Liver (tissue), 9 donors: ENCODE measurements around the gene DUSP7. TPM values are rescaled to one million over a fixed set of nuclear protein-coding genes. Genes with fewer than 3 reads are reported as not detected.

Source experiments
- DNase-seq: peaks from one replicate; pipeline ENCODE4 v3.0.0-alpha.2; 2017; ENCODE audit warnings: low spot score
- H3K27ac ChIP-seq, 2 donors: one replicate each; pipeline ENCODE4 v1.7.0; 2013; ENCODE audit warnings: inconsistent platforms in 2 of 2, low read length in 2 of 2, control low read depth in 1 of 2, low read depth in 1 of 2, mild to moderate bottlenecking in 1 of 2
- H3K27me3 ChIP-seq, 4 donors: one replicate each; pipeline versions ENCODE4 v1.6.1 to v1.7.0; 2013; ENCODE audit warnings: low read length in 3 of 4, inconsistent platforms in 1 of 4, mild to moderate bottlenecking in 1 of 4, moderate library complexity in 1 of 4; ENCODE audit not compliant: control insufficient read depth in 4 of 4, insufficient read depth in 4 of 4
- H3K36me3 ChIP-seq, 4 donors: one replicate each; pipeline versions ENCODE4 v1.6.1 to v1.7.0; 2013; ENCODE audit warnings: low read length in 3 of 4, mild to moderate bottlenecking in 3 of 4, low read depth in 1 of 4, moderate library complexity in 1 of 4; ENCODE audit not compliant: control insufficient read depth in 4 of 4, insufficient read depth in 3 of 4
- H3K4me1 ChIP-seq, 4 donors: one replicate each; pipeline versions ENCODE4 v1.6.1 to v1.7.0; 2013; ENCODE audit warnings: low read length in 3 of 4, mild to moderate bottlenecking in 3 of 4, moderate library complexity in 1 of 4; ENCODE audit not compliant: control insufficient read depth in 4 of 4, insufficient read depth in 4 of 4
- H3K4me3 ChIP-seq, 3 donors: one replicate each; pipeline versions ENCODE4 v1.6.1 to v1.7.0; 2013; ENCODE audit warnings: low read length in 3 of 3, control low read depth in 1 of 3, low read depth in 1 of 3, mild to moderate bottlenecking in 1 of 3
- H3K9ac ChIP-seq, 2 donors: one replicate each; pipeline ENCODE4 v1.7.0; 2013; ENCODE audit warnings: low read length in 2 of 2, mild to moderate bottlenecking in 2 of 2, moderate library complexity in 2 of 2, control low read depth in 1 of 2, low read depth in 1 of 2
- H3K9me3 ChIP-seq, 4 donors: one replicate each; pipeline versions ENCODE4 v1.6.1 to v1.7.0; 2013; ENCODE audit warnings: low read length in 3 of 4; ENCODE audit not compliant: control insufficient read depth in 4 of 4
- CTCF ChIP-seq: fragments of 150-350 bp; IDR thresholded peaks from 2 replicates; pipeline ENCODE4 v1.5.1; 2017; ENCODE audit warnings: improper control_type of control experiment, low read depth, low read length; ENCODE audit not compliant: missing input control
- EGR1 ChIP-seq, 2 donors: IDR thresholded peaks; 2 replicates each; pipeline ENCODE4 v1.6.1; 2016 to 2018; ENCODE audit warnings: antibody characterized with exemption in 2 of 2, low read depth in 2 of 2
- FOXA2 ChIP-seq: IDR thresholded peaks from 2 replicates; pipeline ENCODE4 v1.6.1; 2016; ENCODE audit warnings: antibody characterized with exemption
- GABPA ChIP-seq, 2 donors: IDR thresholded peaks in 1 of 2; conservative IDR thresholded peaks in 1 of 2; 2 replicates each; pipeline ENCODE4 v1.6.1; 2016; ENCODE audit warnings: antibody characterized with exemption in 2 of 2, mild to moderate bottlenecking in 1 of 2, moderate library complexity in 1 of 2
- HNF4A ChIP-seq, 2 donors: conservative IDR thresholded peaks; 2 replicates each; pipeline ENCODE4 v1.6.1; 2016; ENCODE audit warnings: antibody characterized with exemption in 2 of 2, mild to moderate bottlenecking in 2 of 2
- HNF4G ChIP-seq: IDR thresholded peaks from 2 replicates; pipeline ENCODE4 v1.6.1; 2016; ENCODE audit warnings: antibody characterized with exemption
- JUND ChIP-seq, 2 donors: IDR thresholded peaks; 2 replicates each; pipeline ENCODE4 v1.6.1; 2016; ENCODE audit warnings: antibody characterized with exemption in 2 of 2
- MAX ChIP-seq: IDR thresholded peaks from 2 replicates; pipeline ENCODE4 v1.6.1; 2016; ENCODE audit warnings: antibody characterized with exemption
- NR2F2 ChIP-seq: IDR thresholded peaks from 2 replicates; pipeline ENCODE4 v1.6.1; 2016; ENCODE audit warnings: antibody characterized with exemption
- RAD21 ChIP-seq, 2 donors: IDR thresholded peaks; 2 replicates each; pipeline ENCODE4 v1.6.1; 2016; ENCODE audit warnings: antibody characterized with exemption in 2 of 2, mild to moderate bottlenecking in 2 of 2
- RXRA ChIP-seq, 2 donors: IDR thresholded peaks; 2 replicates each; pipeline ENCODE4 v1.6.1; 2017 to 2018; ENCODE audit warnings: antibody characterized with exemption in 2 of 2, mild to moderate bottlenecking in 1 of 2
- SP1 ChIP-seq: IDR thresholded peaks from 2 replicates; pipeline ENCODE4 v1.6.1; 2018; ENCODE audit warnings: antibody characterized with exemption, mild to moderate bottlenecking
- TAF1 ChIP-seq: conservative IDR thresholded peaks from 2 replicates; pipeline ENCODE4 v1.6.1; 2016; ENCODE audit warnings: antibody characterized with exemption, mild to moderate bottlenecking
- YY1 ChIP-seq: IDR thresholded peaks from 2 replicates; pipeline ENCODE4 v1.6.1; 2016; ENCODE audit warnings: antibody characterized with exemption, mild to moderate bottlenecking
- WGBS: extraction: QIAGEN DNeasy Blood & Tissue Kit; methylation state at CpG from one replicate; pipeline ENCODE4 v1.1.7; 2013; 5-methylcytosine and 5-hydroxymethylcytosine counted together
- polyA plus RNA-seq, 2 donors: library from polyadenylated mRNA; stranded (reverse) in 1 of 2; unstranded in 1 of 2; fragments of 200-250 nt in 1 of 2; fragments of >200 nt in 1 of 2; fragmentation: Nextera tagmentation in 1 of 2; extraction: Ambion mirVana in 1 of 2; gene quantifications; one replicate each; pipeline versions ENCODE4 v1.2.1 to v1.2.3, GENCODE V29; 2013 to 2015
- total RNA-seq, 2 donors: library from RNA; depleted of rRNA; stranded (reverse); fragments of >200 nt; gene quantifications; one replicate each; pipeline ENCODE4 v1.2.3, GENCODE V29; 2014
- TF ChIP-seq, protein P1 (sequence below): IDR thresholded peaks from 2 replicates; pipeline ENCODE4 v1.6.1; 2016; ENCODE audit warnings: antibody characterized with exemption
- TF ChIP-seq, protein P2 (sequence below): IDR thresholded peaks from 2 replicates; pipeline ENCODE4 v1.6.1; 2016; ENCODE audit warnings: antibody characterized with exemption
- donor health status: healthy.
- donor health status: healthy.
- donor health status: healthy.
- donor health status: healthy.
- donor health status: healthy.

DUSP7 gene
- total and polyA plus RNA-seq, 4 donors: 1.5 to 5.0 (median 3.7) TPM

DNA sequence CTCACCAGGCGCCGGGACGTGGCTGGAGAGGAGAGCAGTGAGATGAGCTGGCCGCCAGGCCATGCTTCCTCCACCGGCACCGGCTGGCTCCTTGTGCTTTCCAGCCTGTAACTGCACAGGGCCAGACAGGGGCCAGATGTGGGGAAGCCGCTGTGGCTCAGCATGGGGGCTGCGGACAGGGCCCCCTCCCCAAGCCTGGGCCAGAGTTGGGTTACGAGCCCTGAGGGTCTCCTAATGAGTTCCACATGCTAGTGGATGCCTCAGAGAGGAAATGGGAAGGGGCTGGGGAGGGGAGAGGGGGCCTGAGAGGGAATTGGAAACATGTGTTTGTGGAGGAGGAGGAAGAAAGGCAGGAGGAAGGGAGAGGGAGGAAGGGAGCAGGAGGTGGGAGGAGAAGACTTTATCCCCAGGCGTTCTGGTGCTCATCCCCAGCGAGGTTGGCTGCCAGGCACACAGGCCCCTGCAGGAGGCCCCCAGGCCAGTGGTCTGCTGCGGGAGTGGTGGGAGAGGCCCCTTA is 11.7 kb upstream of the DUSP7 start (continued):
- TF ChIP-seq SP1 (no peak), TAF1 (no peak), HNF4A (conservative IDR thresholded peaks at IDR 0.05) (no peak), JUND (IDR thresholded peaks at IDR 0.05) (no peak)
- TF ChIP-seq, protein P1, sequence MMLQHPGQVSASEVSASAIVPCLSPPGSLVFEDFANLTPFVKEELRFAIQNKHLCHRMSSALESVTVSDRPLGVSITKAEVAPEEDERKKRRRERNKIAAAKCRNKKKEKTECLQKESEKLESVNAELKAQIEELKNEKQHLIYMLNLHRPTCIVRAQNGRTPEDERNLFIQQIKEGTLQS: no peak

DNA sequence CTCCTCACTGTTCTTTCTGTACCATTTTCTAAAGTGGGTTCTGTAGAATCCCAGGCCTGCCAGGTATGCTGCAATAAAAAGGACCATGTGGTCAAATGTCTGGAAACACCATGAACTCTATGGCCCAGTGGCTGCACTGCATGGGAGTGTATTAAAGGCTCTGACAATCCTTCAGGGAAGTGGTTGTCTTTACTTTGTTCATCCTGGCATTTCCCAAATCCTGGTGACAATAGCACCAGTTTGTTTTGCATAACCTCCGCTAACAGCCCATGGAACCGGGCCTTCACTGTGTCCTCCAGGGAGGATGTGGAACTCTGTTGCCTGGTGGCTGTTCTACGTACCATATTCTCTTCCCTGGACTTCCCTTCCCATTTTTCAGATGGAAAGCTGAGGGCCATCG is 11.2 kb upstream of the DUSP7 start:
- no peak overlapping the region for H3K4me3 ChIP-seq
- WGBS: 96% methylated on average over 4 of the region's 4 CpGs
- DNase-seq: no peak
- H3K9ac ChIP-seq: no peak overlapping the region
- H3K27me3 ChIP-seq: no peaks in the 10 kb centered on the region
- H3K36me3 ChIP-seq: no peaks in the 10 kb centered on the region
- no peak overlapping the region for H3K27ac ChIP-seq
- H3K4me1 ChIP-seq: no peaks in the 10 kb centered on the region
- TF ChIP-seq TAF1 (no peak), SP1 (no peak), CTCF (no peak), RXRA (IDR thresholded peaks at IDR 0.05) (no peak)
- H3K9me3 ChIP-seq: no peaks in the 10 kb centered on the region

DNA sequence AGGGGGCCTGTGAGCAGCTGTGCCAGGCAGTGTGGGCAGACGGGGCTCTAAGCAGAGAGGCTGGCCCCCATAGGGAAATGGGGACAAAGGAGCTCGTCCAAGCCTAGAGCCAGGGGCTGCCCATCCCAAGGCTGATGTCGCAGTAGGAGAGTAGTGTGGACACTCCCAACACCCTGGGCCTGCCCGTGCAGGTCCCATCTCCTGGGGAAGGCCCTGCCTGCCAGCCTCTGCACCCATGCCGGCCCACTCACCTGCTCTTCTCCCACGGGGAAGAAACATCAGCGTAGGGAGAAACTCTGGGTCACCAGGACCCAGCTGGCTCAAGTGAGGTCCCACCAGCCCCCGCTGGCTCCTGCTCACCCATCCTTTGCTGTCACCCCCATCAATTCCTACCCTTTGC is 10.7 kb upstream of the DUSP7 start:
- Histone ChIP-seq H3K4me3 (no peak overlapping the region), H3K9me3 (no peaks in the 10 kb centered on the region), H3K27ac (no peak overlapping the region), H3K27me3 (no peaks in the 10 kb centered on the region), H3K36me3 (no peaks in the 10 kb centered on the region), H3K4me1 (no peaks in the 10 kb centered on the region), H3K9ac (no peak overlapping the region)
- DNase-seq: no peak
- TF ChIP-seq GABPA (IDR thresholded peaks at IDR 0.05 in 1 of 2, conservative IDR thresholded peaks at IDR 0.05 in 1 of 2) (no peak), FOXA2 (no peak), EGR1 (IDR thresholded peaks at IDR 0.05; ENCODE audit: low read depth in 2 of 2) (no peak), TAF1 (no peak), NR2F2 (no peak), CTCF (no peak), YY1 (no peak), RAD21 (IDR thresholded peaks at IDR 0.05) (no peak), SP1 (no peak), RXRA (IDR thresholded peaks at IDR 0.05) (no peak), HNF4A (conservative IDR thresholded peaks at IDR 0.05) (no peak), MAX (no peak), HNF4G (no peak)
- TF ChIP-seq, protein P2, sequence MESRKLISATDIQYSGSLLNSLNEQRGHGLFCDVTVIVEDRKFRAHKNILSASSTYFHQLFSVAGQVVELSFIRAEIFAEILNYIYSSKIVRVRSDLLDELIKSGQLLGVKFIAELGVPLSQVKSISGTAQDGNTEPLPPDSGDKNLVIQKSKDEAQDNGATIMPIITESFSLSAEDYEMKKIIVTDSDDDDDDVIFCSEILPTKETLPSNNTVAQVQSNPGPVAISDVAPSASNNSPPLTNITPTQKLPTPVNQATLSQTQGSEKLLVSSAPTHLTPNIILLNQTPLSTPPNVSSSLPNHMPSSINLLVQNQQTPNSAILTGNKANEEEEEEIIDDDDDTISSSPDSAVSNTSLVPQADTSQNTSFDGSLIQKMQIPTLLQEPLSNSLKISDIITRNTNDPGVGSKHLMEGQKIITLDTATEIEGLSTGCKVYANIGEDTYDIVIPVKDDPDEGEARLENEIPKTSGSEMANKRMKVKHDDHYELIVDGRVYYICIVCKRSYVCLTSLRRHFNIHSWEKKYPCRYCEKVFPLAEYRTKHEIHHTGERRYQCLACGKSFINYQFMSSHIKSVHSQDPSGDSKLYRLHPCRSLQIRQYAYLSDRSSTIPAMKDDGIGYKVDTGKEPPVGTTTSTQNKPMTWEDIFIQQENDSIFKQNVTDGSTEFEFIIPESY: no peak
- 95% methylated on average over 8 of the region's 8 CpGs for WGBS
